ENCODE measurements around the gene ZNF14.
"Not testable (repeated sequence)": the region's sequence is repeated elsewhere in the genome, so short reads cannot be mapped to it uniquely, and the experiment has no call there.

The ZNF14 gene

DNA sequence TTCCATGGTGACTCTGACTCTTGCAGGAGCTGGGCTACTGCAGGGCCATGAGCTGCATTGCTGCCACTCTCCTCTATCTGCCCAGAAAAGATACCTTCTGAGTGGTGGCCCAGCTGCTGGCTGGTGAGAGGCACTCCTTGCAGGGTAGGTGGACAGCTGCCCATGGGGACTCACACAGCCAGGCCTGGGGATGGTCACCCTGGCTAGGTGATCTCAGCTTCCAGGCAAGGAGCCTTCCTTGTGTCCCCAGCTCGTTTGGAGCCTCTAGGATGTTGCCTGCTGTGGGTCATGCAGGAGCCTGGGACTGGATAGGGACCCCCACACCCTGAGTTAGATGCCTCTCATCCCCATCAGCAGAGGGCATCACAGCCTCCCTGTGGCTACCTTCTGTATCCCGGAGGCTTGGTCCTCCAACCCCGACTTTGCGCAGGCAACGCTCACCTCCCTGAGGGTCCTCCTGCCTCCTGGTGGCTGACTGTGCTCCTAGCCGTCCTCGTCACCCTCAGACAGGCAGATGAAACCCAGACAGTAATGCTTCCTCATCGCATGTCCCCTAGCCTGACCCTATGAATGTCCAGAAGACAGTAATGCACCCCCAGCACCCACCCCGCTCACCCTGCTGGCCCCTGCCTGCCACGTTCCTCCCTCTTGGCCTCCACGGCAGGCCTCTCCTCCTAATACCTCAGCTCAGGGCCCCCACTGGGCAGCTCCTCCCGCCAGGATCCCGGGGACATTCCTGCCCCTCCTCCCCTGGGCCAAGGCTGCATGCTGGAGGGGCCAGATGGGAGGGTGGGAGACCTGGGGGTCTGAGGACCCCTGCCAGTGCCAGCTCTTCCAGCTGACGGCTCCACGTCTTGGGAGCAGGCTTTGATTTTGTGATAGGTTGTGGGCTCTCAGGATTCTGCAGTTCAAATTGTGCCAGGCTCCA, 13.6 kb upstream of the ZNF14 start:
- Histone ChIP-seq H3K4me3 (ENCODE audit: control insufficient read depth in 1 of 7, extremely low read depth in 1 of 7, insufficient read depth in 4 of 7, low read depth in 2 of 7, low read length in 6 of 7) (no peak overlapping the region), H3K36me3 (ENCODE audit: control insufficient read depth in 4 of 4, insufficient read depth in 4 of 4, low read length in 3 of 4) (no peaks in the 10 kb centered on the region), H3K4me1 (ENCODE audit: control extremely low read depth in 1 of 4, control insufficient read depth in 4 of 4, insufficient read depth in 4 of 4, low read length in 3 of 4) (no peaks in the 10 kb centered on the region), H3K27me3 (replicated peaks in 2 of 5; ENCODE audit: control insufficient read depth in 4 of 5, insufficient read depth in 5 of 5, low read length in 4 of 5) (no peaks in the 10 kb centered on the region), H3K27ac (ENCODE audit: insufficient read depth in 1 of 2, low read depth in 1 of 2, low read length in 2 of 2, poor library complexity in 1 of 2, severe bottlenecking in 2 of 2) (no peak overlapping the region), H3K9me3 (ENCODE audit: control extremely low read depth in 1 of 5, control insufficient read depth in 4 of 5, insufficient read depth in 2 of 5, low read depth in 1 of 5, low read length in 4 of 5) (peaks cover 0 to 23% (median 5%) of the 10 kb centered on the region in 5 experiments)
- ChIA-PET POLR2A (no interaction called here), CTCF (interaction anchor here (0.5 to 1.1 kb wide), 2 partner anchors 11 to 91 kb away, joined by 3 to 5 read pairs; no protein-coding TSS in a partner anchor)
- no peak for DNase-seq
- 80% methylated on average over 11 of the region's 15 CpGs for WGBS (ENCODE audit: insufficient coverage)

DNA sequence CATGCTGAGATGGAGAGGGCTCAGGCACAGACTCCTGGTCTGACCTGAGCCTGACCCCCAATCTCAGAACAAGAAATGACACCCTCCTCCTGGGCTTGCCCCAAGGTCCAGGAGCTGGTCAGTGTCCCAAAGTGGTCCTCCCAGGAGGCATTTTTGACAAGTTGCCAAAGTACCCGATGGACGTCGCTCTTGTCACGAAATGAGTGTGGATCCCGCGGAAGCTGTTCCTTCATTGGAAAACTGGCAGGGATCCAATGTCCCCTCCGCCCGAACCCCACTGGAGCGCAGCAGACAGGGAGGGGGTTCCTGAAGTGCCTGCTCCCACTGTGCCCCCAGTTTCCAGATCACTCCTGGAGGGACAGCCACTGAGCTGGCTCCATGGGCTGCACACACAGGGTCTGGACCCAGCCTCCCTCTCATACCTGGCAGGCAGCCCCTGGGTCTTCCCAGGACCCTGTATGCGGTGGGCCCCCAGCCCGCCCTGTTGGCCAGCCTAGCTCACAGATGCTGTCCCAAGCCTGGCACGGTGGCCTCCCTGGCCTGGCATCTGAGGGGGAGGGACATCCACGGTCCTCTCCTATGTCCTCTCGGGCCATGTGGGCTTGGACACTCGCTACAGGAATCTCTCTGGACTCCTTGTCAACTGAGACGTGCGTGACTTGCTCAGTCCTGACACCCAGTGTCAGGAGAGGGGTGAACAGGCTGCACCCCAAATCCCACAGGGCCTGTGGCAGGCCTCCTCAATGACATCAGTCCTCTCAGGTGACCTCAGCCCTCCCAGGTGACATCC, 12.8 kb upstream of the ZNF14 start:
- no peaks in the 10 kb centered on the region for H3K36me3 ChIP-seq (ENCODE audit: control insufficient read depth in 4 of 4, insufficient read depth in 4 of 4, low read length in 3 of 4)
- peaks cover 0 to 23% (median 5%) of the 10 kb centered on the region in 5 experiments for H3K9me3 ChIP-seq (ENCODE audit: control extremely low read depth in 1 of 5, control insufficient read depth in 4 of 5, insufficient read depth in 2 of 5, low read depth in 1 of 5, low read length in 4 of 5)
- 90% methylated on average over 16 of the region's 17 CpGs for WGBS (ENCODE audit: insufficient coverage)
- POLR2A ChIA-PET: no interaction called here
- H3K27me3 ChIP-seq (replicated peaks in 2 of 5; ENCODE audit: control insufficient read depth in 4 of 5, insufficient read depth in 5 of 5, low read length in 4 of 5): no peaks in the 10 kb centered on the region
- CTCF ChIA-PET: interaction anchor here (1.1 kb wide), 1 partner anchor 10 kb away, joined by 5 read pairs; no protein-coding TSS in a partner anchor
- DNase-seq: no peak
- no peak overlapping the region for H3K27ac ChIP-seq (ENCODE audit: insufficient read depth in 1 of 2, low read depth in 1 of 2, low read length in 2 of 2, poor library complexity in 1 of 2, severe bottlenecking in 2 of 2)
- no peak overlapping the region for H3K4me3 ChIP-seq (ENCODE audit: control insufficient read depth in 1 of 7, extremely low read depth in 1 of 7, insufficient read depth in 4 of 7, low read depth in 2 of 7, low read length in 6 of 7)
- H3K4me1 ChIP-seq (ENCODE audit: control extremely low read depth in 1 of 4, control insufficient read depth in 4 of 4, insufficient read depth in 4 of 4, low read length in 3 of 4): no peaks in the 10 kb centered on the region

GRCh38 chr19:19744641-19745040, 11.7 kb upstream of the ZNF14 start:
- H3K36me3 ChIP-seq (ENCODE audit: control insufficient read depth in 4 of 4, insufficient read depth in 4 of 4, low read length in 3 of 4): no peaks in the 10 kb centered on the region
- no peak overlapping the region for H3K27ac ChIP-seq (ENCODE audit: insufficient read depth in 1 of 2, low read depth in 1 of 2, low read length in 2 of 2, poor library complexity in 1 of 2, severe bottlenecking in 2 of 2)
- POLR2A ChIA-PET: no interaction called here
- no peak for DNase-seq
- CTCF ChIA-PET: no interaction called here
- 91% methylated on average over 16 of the region's 17 CpGs for WGBS (ENCODE audit: insufficient coverage)
- peaks cover 0 to 23% (median 5%) of the 10 kb centered on the region in 5 experiments for H3K9me3 ChIP-seq (ENCODE audit: control extremely low read depth in 1 of 5, control insufficient read depth in 4 of 5, insufficient read depth in 2 of 5, low read depth in 1 of 5, low read length in 4 of 5)
- no peaks in the 10 kb centered on the region for H3K4me1 ChIP-seq (ENCODE audit: control extremely low read depth in 1 of 4, control insufficient read depth in 4 of 4, insufficient read depth in 4 of 4, low read length in 3 of 4)
- no peak overlapping the region for H3K4me3 ChIP-seq (ENCODE audit: control insufficient read depth in 1 of 7, extremely low read depth in 1 of 7, insufficient read depth in 4 of 7, low read depth in 2 of 7, low read length in 6 of 7)
- H3K27me3 ChIP-seq (replicated peaks in 2 of 5; ENCODE audit: control insufficient read depth in 4 of 5, insufficient read depth in 5 of 5, low read length in 4 of 5): no peaks in the 10 kb centered on the region

GRCh38 chr19:19743921-19744320, 11.0 kb upstream of the ZNF14 start:
- H3K27ac ChIP-seq (ENCODE audit: insufficient read depth in 1 of 2, low read depth in 1 of 2, low read length in 2 of 2, poor library complexity in 1 of 2, severe bottlenecking in 2 of 2); CTCF ChIA-PET; H3K36me3 ChIP-seq (ENCODE audit: control insufficient read depth in 4 of 4, insufficient read depth in 4 of 4, low read length in 3 of 4); DNase-seq; H3K27me3 ChIP-seq (replicated peaks in 2 of 5; ENCODE audit: control insufficient read depth in 4 of 5, insufficient read depth in 5 of 5, low read length in 4 of 5); POLR2A ChIA-PET; H3K4me3 ChIP-seq (ENCODE audit: control insufficient read depth in 1 of 7, extremely low read depth in 1 of 7, insufficient read depth in 4 of 7, low read depth in 2 of 7, low read length in 6 of 7); H3K4me1 ChIP-seq (ENCODE audit: control extremely low read depth in 1 of 4, control insufficient read depth in 4 of 4, insufficient read depth in 4 of 4, low read length in 3 of 4): not testable (repeated sequence)
- H3K9me3 ChIP-seq (ENCODE audit: control extremely low read depth in 1 of 5, control insufficient read depth in 4 of 5, insufficient read depth in 2 of 5, low read depth in 1 of 5, low read length in 4 of 5): peaks cover 0 to 22% (median 5%) of the 10 kb centered on the region in 5 experiments
- WGBS (ENCODE audit: insufficient coverage): 92% methylated on average over 3 of the region's 6 CpGs

DNA sequence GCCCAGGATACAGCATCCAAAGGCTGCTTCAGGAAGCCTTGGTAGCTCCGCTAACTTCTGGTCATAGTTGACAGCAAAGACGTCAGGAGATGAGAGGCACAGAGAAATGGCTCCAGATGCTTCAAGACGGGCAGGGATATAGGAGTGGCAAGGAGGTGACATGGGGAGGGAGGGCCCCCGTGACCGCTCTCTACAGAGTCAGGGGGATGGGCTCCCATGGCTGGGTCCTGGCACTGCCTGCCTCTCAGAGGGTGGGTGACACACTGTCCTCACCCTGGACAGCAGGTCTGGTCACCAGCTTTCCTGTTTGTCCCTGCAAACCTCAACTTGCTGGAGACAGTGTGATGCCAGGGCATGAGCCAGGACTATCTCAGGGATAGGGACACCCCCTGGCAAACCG, 10.3 kb upstream of the ZNF14 start:
- CTCF ChIA-PET: interaction anchor here (1.3 kb wide), 1 partner anchor 10 kb away, joined by 3 read pairs; the partner anchor contains the start of gene ZNF14
- no peak for DNase-seq

GRCh38 chr19:19742773-19743172, 9.9 kb upstream of the ZNF14 start:
- ChIA-PET POLR2A (no interaction called here), CTCF (interaction anchor here (1.3 kb wide), 1 partner anchor 10 kb away, joined by 3 read pairs; the partner anchor contains the start of gene ZNF14)
- no peak overlapping the region for H3K27ac ChIP-seq (ENCODE audit: insufficient read depth in 1 of 2, low read depth in 1 of 2, low read length in 2 of 2, poor library complexity in 1 of 2, severe bottlenecking in 2 of 2)
- no peak overlapping the region for H3K4me3 ChIP-seq (ENCODE audit: control insufficient read depth in 1 of 7, extremely low read depth in 1 of 7, insufficient read depth in 4 of 7, low read depth in 2 of 7, low read length in 6 of 7)
- H3K36me3 ChIP-seq (ENCODE audit: control insufficient read depth in 4 of 4, insufficient read depth in 4 of 4, low read length in 3 of 4): no peaks in the 10 kb centered on the region
- H3K4me1 ChIP-seq (ENCODE audit: control extremely low read depth in 1 of 4, control insufficient read depth in 4 of 4, insufficient read depth in 4 of 4, low read length in 3 of 4): no peaks in the 10 kb centered on the region
- H3K9me3 ChIP-seq (ENCODE audit: control extremely low read depth in 1 of 5, control insufficient read depth in 4 of 5, insufficient read depth in 2 of 5, low read depth in 1 of 5, low read length in 4 of 5): peaks cover 0 to 21% (median 5%) of the 10 kb centered on the region in 5 experiments
- 97% methylated on average over 9 of the region's 9 CpGs for WGBS (ENCODE audit: insufficient coverage)
- DNase-seq: no peak
- no peaks in the 10 kb centered on the region for H3K27me3 ChIP-seq (replicated peaks in 2 of 5; ENCODE audit: control insufficient read depth in 4 of 5, insufficient read depth in 5 of 5, low read length in 4 of 5)

More for the DNA sequence above, 10.3 kb upstream of the ZNF14 start:
- Histone ChIP-seq H3K27ac (ENCODE audit: insufficient read depth in 1 of 2, low read depth in 1 of 2, low read length in 2 of 2, poor library complexity in 1 of 2, severe bottlenecking in 2 of 2) (no peak overlapping the region), H3K9me3 (ENCODE audit: control extremely low read depth in 1 of 5, control insufficient read depth in 4 of 5, insufficient read depth in 2 of 5, low read depth in 1 of 5, low read length in 4 of 5) (peaks cover 0 to 21% (median 5%) of the 10 kb centered on the region in 5 experiments), H3K4me3 (ENCODE audit: control insufficient read depth in 1 of 7, extremely low read depth in 1 of 7, insufficient read depth in 4 of 7, low read depth in 2 of 7, low read length in 6 of 7) (no peak overlapping the region), H3K4me1 (ENCODE audit: control extremely low read depth in 1 of 4, control insufficient read depth in 4 of 4, insufficient read depth in 4 of 4, low read length in 3 of 4) (no peaks in the 10 kb centered on the region), H3K27me3 (replicated peaks in 2 of 5; ENCODE audit: control insufficient read depth in 4 of 5, insufficient read depth in 5 of 5, low read length in 4 of 5) (no peaks in the 10 kb centered on the region), H3K36me3 (ENCODE audit: control insufficient read depth in 4 of 4, insufficient read depth in 4 of 4, low read length in 3 of 4) (no peaks in the 10 kb centered on the region)
- whole genome bisulfite sequencing (ENCODE audit: insufficient coverage): 100% methylated on average over 5 of the region's 6 CpGs
- POLR2A ChIA-PET: no interaction called here
